Tibial artery (tissue), 4 donors: Measurements from ENCODE around the gene ITGB4.

ENCODE experiments used
- DNase-seq, 2 donors: peaks; one replicate each; pipeline ENCODE4 v3.0.0-alpha.2; 2019
- H3K27ac ChIP-seq, 2 donors: fragments of 200-600 bp; sonication (generic) in 1 of 2; 1 replicate in 1 of 2; 2 replicates in 1 of 2; pipeline ENCODE4 v1.5.1; 2018 to 2019; ENCODE audit warnings: mild to moderate bottlenecking in 1 of 2
- H3K27me3 ChIP-seq, 2 donors: fragments of 200-600 bp; sonication (generic) in 1 of 2; one replicate each; pipeline versions ENCODE4 v1.5.1 to v1.6.0; 2016 to 2019
- H3K36me3 ChIP-seq, 3 donors: fragments of 200-600 bp; sonication (generic) in 2 of 3; one replicate each; pipeline ENCODE4 v1.5.1; 2016 to 2019; ENCODE audit warnings: mild to moderate bottlenecking in 2 of 3
- H3K4me1 ChIP-seq, 4 donors: fragments of 200-600 bp; sonication (generic) in 2 of 4; 1 replicate in 3 of 4; 2 replicates in 1 of 4; pipeline ENCODE4 v1.5.1; 2016 to 2019
- H3K4me3 ChIP-seq, 2 donors: fragments of 200-600 bp; sonication (generic) in 1 of 2; 1 replicate in 1 of 2; 2 replicates in 1 of 2; pipeline ENCODE4 v1.5.1; 2018 to 2019; ENCODE audit warnings: mild to moderate bottlenecking in 2 of 2
- H3K9me3 ChIP-seq, 3 donors: fragments of 200-600 bp; sonication (generic) in 1 of 3; one replicate each; pipeline ENCODE4 v1.5.1; 2016 to 2019
- CTCF ChIP-seq, 2 experiments: fragments of 200-600 bp in 1 of 2; fragments of 450-650 bp in 1 of 2; IDR thresholded peaks; one replicate each; pipeline ENCODE4 v1.5.1; 2017 to 2019; ENCODE audit warnings: antibody characterized with exemption in 2 of 2, mild to moderate bottlenecking in 1 of 2, moderate library complexity in 1 of 2
- intact Hi-C: fragments of 100-400 bp; cut with DNase I; formaldehyde crosslinking; loops from one replicate; pipeline ENCODE4 v1.15.0; 2023; ENCODE audit warnings: low total_unique reads

The ITGB4 gene

GRCh38 chr17:75720656-75721462, at the start of gene ITGB4:
ITGB4 (plus strand) TSS chr17:75721459; CDS start chr17:75724704, 3,245 bp downstream.
- intact Hi-C loops, result no loop called here
- peaks cover 3 to 71% of the 10 kb centered on the region in 2 donors for H3K27me3 ChIP-seq
- DNase-seq, result peak in 1 of 2 donors; percentile 60
- H3K36me3 ChIP-seq, result peaks cover 0 to 18% (median 0%) of the 10 kb centered on the region in 3 donors
- H3K27ac ChIP-seq, result no peak within 1 kb of the TSS
- peak within 1 kb of the TSS; percentile 34 to 51 for H3K4me3 ChIP-seq
- no peak for TF ChIP-seq CTCF (IDR thresholded peaks at IDR 0.05)
- peaks cover 0 to 23% (median 11%) of the 10 kb centered on the region in 4 donors for H3K4me1 ChIP-seq
- no peaks in the 10 kb centered on the region for H3K9me3 ChIP-seq

- peaks cover 0 to 35% (median 14%) of the 10 kb centered on the region in 4 donors for H3K4me1 ChIP-seq
- H3K36me3 ChIP-seq, result peaks cover 44 to 68% (median 59%) of the 10 kb centered on the region in 3 donors
- no peaks in the 10 kb centered on the region for H3K9me3 ChIP-seq
- no peak for DNase-seq
- TF ChIP-seq CTCF (IDR thresholded peaks at IDR 0.05), result no peak
- H3K4me3 ChIP-seq, result no peak overlapping the region
- no peaks in the 10 kb centered on the region for H3K27me3 ChIP-seq
- no peak overlapping the region for H3K27ac ChIP-seq
- intact Hi-C loops, result loop anchor here (5.0 kb wide), 1 partner anchor 80 kb away; no protein-coding TSS in a partner anchor
These were observed 49.2 kb upstream of the ITGB4 start for GRCh38 chr17:75672011-75672410.

GRCh38 chr17:75673487-75673886, 47.8 kb upstream of the ITGB4 start:
- H3K4me3 ChIP-seq, result no peak overlapping the region
- peaks cover 44 to 73% (median 61%) of the 10 kb centered on the region in 3 donors for H3K36me3 ChIP-seq
- intact Hi-C loops, result loop anchor here (5.0 kb wide), 1 partner anchor 79 kb away; no protein-coding TSS in a partner anchor
- DNase-seq, result no peak
- no peak overlapping the region for H3K27ac ChIP-seq
- H3K4me1 ChIP-seq, result peaks cover 0 to 26% (median 6%) of the 10 kb centered on the region in 4 donors
- no peaks in the 10 kb centered on the region for H3K27me3 ChIP-seq
- H3K9me3 ChIP-seq, result no peaks in the 10 kb centered on the region
- TF ChIP-seq CTCF (IDR thresholded peaks at IDR 0.05), result no peak

GRCh38 chr17:75676461-75676860, 44.8 kb upstream of the ITGB4 start:
- Histone ChIP-seq H3K4me1 (peaks cover 0 to 23% (median 5%) of the 10 kb centered on the region in 4 donors), H3K27ac (no peak overlapping the region), H3K36me3 (peaks cover 17 to 66% (median 63%) of the 10 kb centered on the region in 3 donors), H3K4me3 (no peak overlapping the region), H3K27me3 (no peaks in the 10 kb centered on the region), H3K9me3 (no peaks in the 10 kb centered on the region)
- no peak for TF ChIP-seq CTCF (IDR thresholded peaks at IDR 0.05)
- no peak for DNase-seq
- intact Hi-C loops, result no loop called here

- H3K27me3 ChIP-seq, result no peaks in the 10 kb centered on the region
- peaks cover 0 to 40% (median 35%) of the 10 kb centered on the region in 3 donors for H3K36me3 ChIP-seq
- H3K4me1 ChIP-seq, result peaks cover 0 to 32% (median 11%) of the 10 kb centered on the region in 4 donors
- H3K27ac ChIP-seq, result no peak overlapping the region
- no peak for DNase-seq
- H3K9me3 ChIP-seq, result no peaks in the 10 kb centered on the region
- intact Hi-C loops, result loop anchor here (5.0 kb wide), 1 partner anchor 63 kb away; no protein-coding TSS in a partner anchor
- TF ChIP-seq CTCF (IDR thresholded peaks at IDR 0.05), result peak in 1 of 2 experiments; percentile 5
- no peak overlapping the region for H3K4me3 ChIP-seq
These were observed 41.5 kb upstream of the ITGB4 start for GRCh38 chr17:75679706-75680211.
